ENCODE data around the gene PTPRT. TPM values are rescaled to one million over a fixed set of nuclear protein-coding genes. Genes with fewer than 3 reads are reported as not detected.

PTPRT gene
- total and polyA plus RNA-seq, 2 of the 4 experiments (the other 2 are of a cell fraction) = not detected

DNA sequence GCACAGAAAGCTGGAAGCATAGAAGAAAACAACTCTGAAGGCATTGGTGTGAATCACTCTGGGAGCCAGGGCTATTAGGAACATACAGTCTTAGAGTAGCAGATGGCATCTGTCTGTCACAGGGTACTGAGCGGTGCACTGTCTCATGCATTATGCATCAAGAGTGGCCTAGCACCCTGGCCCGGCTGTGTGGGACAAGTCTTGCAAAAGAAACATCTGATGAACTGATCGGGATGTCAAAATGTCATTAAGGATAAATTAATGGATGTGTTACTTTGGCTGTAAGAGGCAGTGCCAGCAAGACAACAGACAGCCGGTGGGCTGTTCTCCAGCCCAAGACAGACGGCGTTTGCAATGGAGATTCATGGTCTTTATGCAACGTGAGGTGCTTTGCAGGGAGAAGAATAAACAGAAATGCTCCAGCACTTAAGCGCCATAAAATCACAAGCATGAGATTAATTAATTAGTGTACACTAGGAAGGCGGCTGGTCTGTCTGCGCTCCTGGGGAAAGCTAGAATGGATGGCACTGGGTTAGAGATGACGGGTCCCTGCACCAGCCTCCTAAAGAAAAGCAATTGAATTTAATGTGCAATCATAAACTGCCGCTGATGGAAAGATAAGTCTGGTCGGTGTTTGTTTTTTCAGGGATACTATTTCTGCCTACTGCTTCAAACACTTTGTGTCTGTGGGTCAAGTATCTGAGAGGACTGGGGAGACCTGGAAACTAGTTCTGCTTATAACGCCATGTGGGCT lies 970.9 kb downstream of the PTPRT start:
- Histone ChIP-seq H2AK5ac (ENCODE audit: low read depth, low read length) (no peak overlapping the region), H2AK9ac (replicated peaks; ENCODE audit: low read depth, low read length, poor library complexity) (no peak overlapping the region), H3K9me1 (ENCODE audit: insufficient read depth, low read length) (no peaks in the 10 kb centered on the region), H3K9ac (ENCODE audit: low read depth, low read length) (no peak overlapping the region), H3K4me3 (ENCODE audit: insufficient read depth, low read depth, low read length) (no peak overlapping the region), H3K27ac (ENCODE audit: insufficient read depth, low read length) (no peak overlapping the region), H3K36me3 (ENCODE audit: control insufficient read depth, insufficient read depth, low read length) (no peaks in the 10 kb centered on the region), H3K79me1 (ENCODE audit: low read depth in 1 of 2, low read length in 2 of 2) (no peaks in the 10 kb centered on the region), H3K18ac (ENCODE audit: low read depth, low read length) (no peak overlapping the region), H3K23ac (ENCODE audit: low read depth, low read length) (no peak overlapping the region), H2BK20ac (ENCODE audit: low read depth, low read length) (no peak overlapping the region), H3K14ac (replicated peaks; ENCODE audit: low read depth, low read length) (no peak overlapping the region), H3K4me2 (ENCODE audit: low read depth, low read length) (no peak overlapping the region), H3K9me3 (ENCODE audit: control insufficient read depth, insufficient read depth, low read length) (peaks cover 17% of the 10 kb centered on the region), H4K20me1 (ENCODE audit: insufficient read depth, low read length) (no peaks in the 10 kb centered on the region), H4K5ac (ENCODE audit: low read depth, low read length) (no peak overlapping the region), H3K4me1 (ENCODE audit: control insufficient read depth, insufficient read depth, low read length) (no peaks in the 10 kb centered on the region), H2BK5ac (ENCODE audit: low read depth, low read length, poor library complexity, severe bottlenecking) (no peak overlapping the region), H3K56ac (ENCODE audit: extremely low read depth, insufficient read depth, low read length) (no peak overlapping the region), H4K8ac (ENCODE audit: low read depth in 2 of 2, low read length in 2 of 2) (no peak overlapping the region), H2BK120ac (ENCODE audit: low read depth, low read length) (no peak overlapping the region), H3K27me3 (ENCODE audit: control insufficient read depth, insufficient read depth, low read length) (no peaks in the 10 kb centered on the region), H3K4ac (ENCODE audit: low read depth, low read length) (no peak overlapping the region), H4K91ac (ENCODE audit: insufficient read depth, low read depth, low read length) (no peak overlapping the region), H2AFZ (replicated peaks; ENCODE audit: low read length, poor library complexity) (no peak overlapping the region), H2BK15ac (ENCODE audit: low read depth, low read length) (no peak overlapping the region)
- ATAC-seq (ENCODE audit: low read depth) (no peak), DNase-seq (no peak)
- BruUV-seq (replicated peaks) = no TSS peak
- WGBS, 2 experiments (ENCODE audit: extremely low coverage in 2 of 2, insufficient read length in 1 of 2) = 37% methylated on average over 3 of the region's 14 CpGs; no CpG with 5 or more reads in 1 of the 2 experiments
- in situ Hi-C loops (cut with MboI; ENCODE audit: low sequenced_read_pairs) (no loop called here), intact Hi-C loops (cut with micrococcal nuclease) (no loop called here), dilution Hi-C loops (cut with HindIII; ENCODE audit: low sequenced_read_pairs, unreplicated experiment) (no loop called here)
- no peak for TF ChIP-seq CEBPB (IDR thresholded peaks at IDR 0.05; ENCODE audit: low read depth, low read length)
- TF ChIP-seq RFX5 (IDR thresholded peaks at IDR 0.05; ENCODE audit: low read depth, low read length) = no peak
- no peak for TF ChIP-seq FOS (IDR thresholded peaks at IDR 0.05; ENCODE audit: low read depth, low read length)
- no peak for TF ChIP-seq SMC3 (IDR thresholded peaks at IDR 0.05; ENCODE audit: low read depth, low read length)
- ChIA-PET CTCF (no interaction called here), POLR2A (ENCODE audit: unreplicated experiment) (no interaction called here)

All from IMR-90 (cell line).